Osteoblast (primary cell): ENCODE results near the gene PLEKHO1. TPM values are rescaled to one million over a fixed set of nuclear protein-coding genes. Genes with fewer than 3 reads are reported as not detected.

Experiments used
- DNase-seq: peaks from one replicate; pipeline ENCODE4 v3.0.0; 2011; ENCODE audit warnings: low spot score, mixed read lengths; ENCODE audit not compliant: insufficient read length; ENCODE audit errors: missing footprints
- H2AFZ ChIP-seq: 2 replicates; pipeline ENCODE4 v1.6.0; 2011; ENCODE audit warnings: mild to moderate bottlenecking, low read length
- H3K27ac ChIP-seq: 2 replicates; pipeline ENCODE4 v1.5.1; 2011; ENCODE audit warnings: mild to moderate bottlenecking, low read depth, low read length, moderate library complexity
- H3K27me3 ChIP-seq: 2 replicates; pipeline ENCODE4 v1.6.0; 2012; ENCODE audit warnings: mild to moderate bottlenecking, control low read depth, inconsistent platforms, low read length, moderate library complexity; ENCODE audit not compliant: insufficient read depth
- H3K36me3 ChIP-seq: 2 replicates; pipeline ENCODE4 v1.5.1; 2011; ENCODE audit warnings: mild to moderate bottlenecking, low read length, control low read depth, moderate library complexity; ENCODE audit not compliant: insufficient read depth
- H3K4me1 ChIP-seq: 2 replicates; pipeline ENCODE4 v1.5.1; 2011; ENCODE audit warnings: mild to moderate bottlenecking, low read length, control low read depth, moderate library complexity; ENCODE audit not compliant: insufficient read depth
- H3K4me2 ChIP-seq: 2 replicates; pipeline ENCODE4 v1.6.0; 2011; ENCODE audit warnings: mild to moderate bottlenecking, low read length; ENCODE audit not compliant: insufficient read depth
- H3K4me3 ChIP-seq: fragments of 200-600 bp; sonication (generic); 3 replicates; pipeline ENCODE4 v1.5.1; 2012; ENCODE audit warnings: mild to moderate bottlenecking, low read length, inconsistent platforms; ENCODE audit not compliant: insufficient read depth
- H3K79me2 ChIP-seq: 2 replicates; pipeline ENCODE4 v1.6.0; 2012; ENCODE audit warnings: mild to moderate bottlenecking, low read length, control low read depth, inconsistent platforms; ENCODE audit not compliant: insufficient read depth
- H3K9me3 ChIP-seq: 2 replicates; pipeline ENCODE4 v1.5.1; 2011; ENCODE audit warnings: low read depth, low read length, control low read depth
- H4K20me1 ChIP-seq: 2 replicates; pipeline ENCODE4 v1.6.0; 2012; ENCODE audit warnings: mild to moderate bottlenecking, low read length, control low read depth; ENCODE audit not compliant: insufficient read depth
- total RNA-seq: library from RNA; depleted of rRNA; stranded (reverse); fragments of >200 nt; gene quantifications from 2 replicates; pipeline ENCODE4 v1.2.3, GENCODE V29; 2012
- TF ChIP-seq, protein P1 (sequence below): IDR thresholded peaks from 2 replicates; pipeline ENCODE4 v1.5.1; 2011; ENCODE audit warnings: mild to moderate bottlenecking, low read depth, low read length, moderate library complexity; ENCODE audit errors: extremely low read depth

The PLEKHO1 gene
- total RNA-seq, 1 donor = 74.2 TPM

DNA sequence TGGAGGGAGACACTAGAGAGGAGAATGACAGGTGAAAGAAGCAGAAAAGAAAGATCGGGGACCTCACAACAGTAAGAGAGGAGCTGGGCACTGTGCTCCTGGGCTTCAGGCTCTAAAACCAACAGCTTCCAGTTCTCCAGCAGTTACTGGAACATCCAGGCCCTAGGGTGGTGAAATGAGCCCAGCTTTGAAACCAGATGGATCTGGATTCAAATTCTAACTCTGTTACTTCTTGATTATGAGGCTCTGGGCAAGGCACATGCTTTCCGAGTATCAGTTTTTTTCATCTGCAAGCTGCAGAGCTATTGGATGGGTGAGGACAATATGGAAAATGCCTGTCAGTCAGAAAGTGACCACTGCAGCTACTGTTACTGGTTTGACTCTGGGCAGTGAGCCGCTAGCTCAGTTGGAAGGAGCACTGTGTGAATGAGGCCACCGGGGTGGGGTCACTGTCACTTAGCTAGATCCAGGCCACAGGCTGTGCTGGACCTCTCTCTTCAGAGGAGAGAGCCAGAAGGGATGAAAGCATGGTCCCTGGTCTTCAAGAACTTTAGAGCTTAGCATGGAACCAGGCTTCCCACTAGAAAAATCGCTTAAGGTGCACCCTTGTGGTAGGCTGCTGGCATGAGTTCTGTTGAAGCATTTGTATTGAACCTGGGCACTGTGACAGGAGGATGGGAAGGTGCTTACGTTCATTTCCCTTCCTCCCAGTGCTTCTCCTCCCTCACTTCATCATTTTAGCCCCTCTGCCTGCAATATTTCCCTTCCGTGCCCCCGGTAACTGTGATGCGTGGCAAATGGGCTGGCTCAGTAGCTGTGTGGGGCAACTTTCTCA lies 12.2 kb downstream of the PLEKHO1 start:
- DNase-seq = no peak
- Histone ChIP-seq H4K20me1 (no peaks in the 10 kb centered on the region), H3K9me3 (no peaks in the 10 kb centered on the region), H3K27ac (peak overlapping the region; percentile 94), H2AFZ (peak overlapping the region; percentile 49), H3K79me2 (no peaks in the 10 kb centered on the region), H3K27me3 (no peaks in the 10 kb centered on the region), H3K4me2 (peak overlapping the region; percentile 79), H3K36me3 (peaks cover 36% of the 10 kb centered on the region), H3K4me1 (peaks cover 35% of the 10 kb centered on the region), H3K4me3 (peak overlapping the region; percentile 49)
- TF ChIP-seq, protein P1, sequence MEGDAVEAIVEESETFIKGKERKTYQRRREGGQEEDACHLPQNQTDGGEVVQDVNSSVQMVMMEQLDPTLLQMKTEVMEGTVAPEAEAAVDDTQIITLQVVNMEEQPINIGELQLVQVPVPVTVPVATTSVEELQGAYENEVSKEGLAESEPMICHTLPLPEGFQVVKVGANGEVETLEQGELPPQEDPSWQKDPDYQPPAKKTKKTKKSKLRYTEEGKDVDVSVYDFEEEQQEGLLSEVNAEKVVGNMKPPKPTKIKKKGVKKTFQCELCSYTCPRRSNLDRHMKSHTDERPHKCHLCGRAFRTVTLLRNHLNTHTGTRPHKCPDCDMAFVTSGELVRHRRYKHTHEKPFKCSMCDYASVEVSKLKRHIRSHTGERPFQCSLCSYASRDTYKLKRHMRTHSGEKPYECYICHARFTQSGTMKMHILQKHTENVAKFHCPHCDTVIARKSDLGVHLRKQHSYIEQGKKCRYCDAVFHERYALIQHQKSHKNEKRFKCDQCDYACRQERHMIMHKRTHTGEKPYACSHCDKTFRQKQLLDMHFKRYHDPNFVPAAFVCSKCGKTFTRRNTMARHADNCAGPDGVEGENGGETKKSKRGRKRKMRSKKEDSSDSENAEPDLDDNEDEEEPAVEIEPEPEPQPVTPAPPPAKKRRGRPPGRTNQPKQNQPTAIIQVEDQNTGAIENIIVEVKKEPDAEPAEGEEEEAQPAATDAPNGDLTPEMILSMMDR = no peak

DNA sequence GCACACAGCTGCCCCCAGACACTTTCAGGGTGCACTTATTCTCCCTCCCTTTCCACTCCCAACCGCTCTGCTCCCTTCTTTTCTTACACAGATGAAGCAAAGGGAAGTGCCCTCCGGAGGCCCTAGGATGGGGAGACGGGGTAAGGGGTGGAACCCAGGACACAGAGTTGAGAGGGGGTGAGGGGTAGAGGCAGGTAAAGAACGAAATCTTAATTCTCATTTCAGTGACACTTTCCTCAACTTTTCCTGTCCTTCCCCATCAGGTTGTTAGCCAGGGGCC lies 12.8 kb downstream of the PLEKHO1 start:
- Histone ChIP-seq H3K4me3 (peak overlapping the region; percentile 49), H3K4me1 (peaks cover 29% of the 10 kb centered on the region), H3K9me3 (no peaks in the 10 kb centered on the region), H3K27ac (peak overlapping the region; percentile 94), H3K27me3 (no peaks in the 10 kb centered on the region), H3K79me2 (no peaks in the 10 kb centered on the region), H3K36me3 (peaks cover 31% of the 10 kb centered on the region), H2AFZ (peak overlapping the region; percentile 49), H4K20me1 (no peaks in the 10 kb centered on the region), H3K4me2 (peak overlapping the region; percentile 79)
- no peak for DNase-seq
- TF ChIP-seq, protein P1 = no peak

DNA sequence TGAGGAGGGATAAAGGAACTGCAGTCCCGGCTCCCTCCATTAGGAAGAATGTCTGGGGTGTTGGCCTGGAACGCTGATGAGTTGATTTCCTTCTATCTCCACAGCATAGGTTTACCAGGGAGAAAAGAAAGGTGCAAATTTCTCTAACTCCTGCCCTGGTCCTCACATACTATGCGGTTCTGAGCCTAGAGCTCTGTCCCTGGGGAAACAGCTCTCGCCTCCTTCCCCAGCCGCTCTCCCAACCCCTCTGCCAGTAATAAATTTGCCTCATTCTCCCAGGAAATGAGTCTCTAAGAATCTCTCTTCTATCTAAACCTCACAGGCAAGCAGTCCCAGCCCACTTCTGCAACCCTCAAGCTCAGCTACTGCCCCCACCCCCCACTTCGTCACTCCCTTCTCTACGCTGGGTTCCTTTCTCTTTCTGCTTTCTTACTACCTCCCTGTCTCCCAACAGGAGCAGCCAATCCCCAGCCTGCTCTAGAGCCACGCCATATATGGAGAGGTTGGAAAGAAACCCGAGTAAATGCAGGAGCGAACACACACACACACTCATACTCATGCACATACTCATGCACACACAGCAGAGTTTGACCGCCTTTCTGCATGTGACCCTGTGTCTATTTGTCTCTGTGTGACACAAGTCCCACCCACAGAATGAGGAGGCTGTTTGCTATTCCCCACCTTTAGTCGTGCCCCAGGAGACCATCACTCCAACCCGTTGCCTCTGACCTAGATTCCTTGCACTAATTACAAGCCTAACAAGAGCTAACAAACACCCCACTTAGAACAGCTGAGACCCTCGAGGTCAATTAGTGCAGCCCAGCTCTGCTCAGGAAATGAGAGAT lies 13.4 kb downstream of the PLEKHO1 start:
- TF ChIP-seq, protein P1 = peak; percentile 9
- H3K4me1 ChIP-seq = peaks cover 27% of the 10 kb centered on the region
- no peaks in the 10 kb centered on the region for H3K27me3 ChIP-seq
- peak; percentile 98 for DNase-seq
- H3K27ac ChIP-seq = peak overlapping the region; percentile 94
- no peaks in the 10 kb centered on the region for H3K79me2 ChIP-seq
- H2AFZ ChIP-seq = peak overlapping the region; percentile 49
- H3K9me3 ChIP-seq = no peaks in the 10 kb centered on the region
- peak overlapping the region; percentile 79 for H3K4me2 ChIP-seq
- peak overlapping the region; percentile 49 for H3K4me3 ChIP-seq
- H4K20me1 ChIP-seq = no peaks in the 10 kb centered on the region
- H3K36me3 ChIP-seq = peaks cover 25% of the 10 kb centered on the region

DNA sequence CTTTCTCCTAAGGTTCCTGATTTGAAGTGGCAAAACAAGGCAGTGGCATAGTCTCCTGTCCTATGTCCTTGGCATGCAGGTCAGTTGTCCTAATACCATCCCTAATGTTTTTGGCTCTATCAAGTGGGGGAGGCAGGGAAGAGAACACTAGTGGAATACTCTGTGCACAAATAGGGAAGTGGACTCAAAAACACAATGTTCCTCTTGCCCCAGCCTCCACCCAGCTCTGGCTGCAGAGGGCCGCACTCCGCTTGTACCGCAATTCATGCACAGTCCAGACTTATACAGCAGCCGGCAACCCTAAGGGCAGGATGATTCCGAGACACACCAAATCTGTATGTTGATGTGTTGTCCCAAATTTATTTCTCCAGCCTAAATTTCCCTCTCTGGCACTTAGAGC lies 14.5 kb downstream of the PLEKHO1 start:
- no peaks in the 10 kb centered on the region for H3K27me3 ChIP-seq
- no peak overlapping the region for H3K4me2 ChIP-seq
- H3K4me3 ChIP-seq = no peak overlapping the region
- peak overlapping the region; percentile 48 for H2AFZ ChIP-seq
- DNase-seq = no peak
- TF ChIP-seq, protein P1 = no peak
- peaks cover 27% of the 10 kb centered on the region for H3K4me1 ChIP-seq
- no peaks in the 10 kb centered on the region for H4K20me1 ChIP-seq
- peaks cover 14% of the 10 kb centered on the region for H3K36me3 ChIP-seq
- no peaks in the 10 kb centered on the region for H3K79me2 ChIP-seq
- no peak overlapping the region for H3K27ac ChIP-seq
- no peaks in the 10 kb centered on the region for H3K9me3 ChIP-seq
